ENCODE results near the gene RNU1-4.
A peak's percentile ranks its signal among the peaks of the same experiment; 100 is the strongest.
"Not testable (repeated sequence)": the region's sequence is repeated elsewhere in the genome, so short reads cannot be mapped to it uniquely, and the experiment has no call there.

The RNU1-4 gene

GRCh38 chr1:16708704-16709103, 31.6 kb upstream of the RNU1-4 start:
- not testable (repeated sequence) for DNase-seq (ENCODE audit: low read depth in 3 of 3)

- DNase-seq (ENCODE audit: low read depth in 3 of 3), result not testable (repeated sequence)
These were observed 30.6 kb upstream of the RNU1-4 start for GRCh38 chr1:16709659-16710087.

- DNase-seq (ENCODE audit: low read depth in 3 of 3), result not testable (repeated sequence)
These were observed 29.7 kb upstream of the RNU1-4 start for GRCh38 chr1:16710618-16711017.

- DNase-seq (ENCODE audit: low read depth in 3 of 3), result not testable (repeated sequence)
These were observed 28.2 kb upstream of the RNU1-4 start for GRCh38 chr1:16712131-16712530.

- DNase-seq (ENCODE audit: low read depth in 3 of 3), result not testable (repeated sequence)
These were observed 27.7 kb upstream of the RNU1-4 start for GRCh38 chr1:16712582-16712981.

- DNase-seq (ENCODE audit: low read depth in 3 of 3), result not testable (repeated sequence)
These were observed 27.3 kb upstream of the RNU1-4 start for GRCh38 chr1:16712984-16713383.

GRCh38 chr1:16713480-16713879, 26.8 kb upstream of the RNU1-4 start:
- not testable (repeated sequence) for DNase-seq (ENCODE audit: low read depth in 3 of 3)

GRCh38 chr1:16716691-16717335, 23.5 kb upstream of the RNU1-4 start:
- DNase-seq (ENCODE audit: low read depth in 3 of 3), result no peak

GRCh38 chr1:16717336-16718098, 22.8 kb upstream of the RNU1-4 start:
- DNase-seq (ENCODE audit: low read depth in 3 of 3), result no peak

GRCh38 chr1:16718099-16718907, 22.0 kb upstream of the RNU1-4 start:
- not testable (repeated sequence) for DNase-seq (ENCODE audit: low read depth in 3 of 3)

GRCh38 chr1:16718908-16719533, 21.3 kb upstream of the RNU1-4 start:
- no peak for DNase-seq (ENCODE audit: low read depth in 3 of 3)

- DNase-seq (ENCODE audit: low read depth in 3 of 3), result no peak
These were observed 20.6 kb upstream of the RNU1-4 start for GRCh38 chr1:16719571-16720350.

GRCh38 chr1:16720351-16721223, 19.7 kb upstream of the RNU1-4 start:
- no peak for DNase-seq (ENCODE audit: low read depth in 3 of 3)

- DNase-seq (ENCODE audit: low read depth in 3 of 3), result no peak
These were observed 18.3 kb upstream of the RNU1-4 start for GRCh38 chr1:16721871-16722641.

- no peak for DNase-seq (ENCODE audit: low read depth in 3 of 3)
These were observed 15.4 kb upstream of the RNU1-4 start for GRCh38 chr1:16724718-16725438.

- not testable (repeated sequence) for DNase-seq (ENCODE audit: low read depth in 3 of 3)
These were observed 14.7 kb upstream of the RNU1-4 start for GRCh38 chr1:16725439-16726245.

- DNase-seq (ENCODE audit: low read depth in 3 of 3), result peak in 1 of 3 experiments; percentile 46
These were observed 12.9 kb upstream of the RNU1-4 start for GRCh38 chr1:16727190-16728111.
